Measurements from ENCODE around the gene FABP6.

- TF ChIP-seq, protein P1, sequence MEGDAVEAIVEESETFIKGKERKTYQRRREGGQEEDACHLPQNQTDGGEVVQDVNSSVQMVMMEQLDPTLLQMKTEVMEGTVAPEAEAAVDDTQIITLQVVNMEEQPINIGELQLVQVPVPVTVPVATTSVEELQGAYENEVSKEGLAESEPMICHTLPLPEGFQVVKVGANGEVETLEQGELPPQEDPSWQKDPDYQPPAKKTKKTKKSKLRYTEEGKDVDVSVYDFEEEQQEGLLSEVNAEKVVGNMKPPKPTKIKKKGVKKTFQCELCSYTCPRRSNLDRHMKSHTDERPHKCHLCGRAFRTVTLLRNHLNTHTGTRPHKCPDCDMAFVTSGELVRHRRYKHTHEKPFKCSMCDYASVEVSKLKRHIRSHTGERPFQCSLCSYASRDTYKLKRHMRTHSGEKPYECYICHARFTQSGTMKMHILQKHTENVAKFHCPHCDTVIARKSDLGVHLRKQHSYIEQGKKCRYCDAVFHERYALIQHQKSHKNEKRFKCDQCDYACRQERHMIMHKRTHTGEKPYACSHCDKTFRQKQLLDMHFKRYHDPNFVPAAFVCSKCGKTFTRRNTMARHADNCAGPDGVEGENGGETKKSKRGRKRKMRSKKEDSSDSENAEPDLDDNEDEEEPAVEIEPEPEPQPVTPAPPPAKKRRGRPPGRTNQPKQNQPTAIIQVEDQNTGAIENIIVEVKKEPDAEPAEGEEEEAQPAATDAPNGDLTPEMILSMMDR (IDR thresholded peaks at IDR 0.05; ENCODE audit: low read depth, low read length, missing input control), result no peak
- no peak for TF ChIP-seq MAX (IDR thresholded peaks at IDR 0.05)
- TF ChIP-seq HNF4A (conservative IDR thresholded peaks at IDR 0.05), result no peak
Observed at GRCh38 chr5:160251406-160252155, 22.3 kb downstream of the FABP6 start.
